Stimulated activated CD4-positive, alpha-beta T cell treated with anti-CD3 and anti-CD28 coated beads, TNF-alpha, amount 100 ng/mL, for 24 hours (primary cell): ENCODE results near the gene UCHL1.
"Not testable (repeated sequence)": the region's sequence is repeated elsewhere in the genome, so short reads cannot be mapped to it uniquely, and the experiment has no call there.

Experiments
- DNase-seq, 3 experiments: peaks; one replicate each; pipeline ENCODE4 v3.0.0-alpha.2; 2020; ENCODE audit warnings: low read depth in 3 of 3

Gene UCHL1

DNA sequence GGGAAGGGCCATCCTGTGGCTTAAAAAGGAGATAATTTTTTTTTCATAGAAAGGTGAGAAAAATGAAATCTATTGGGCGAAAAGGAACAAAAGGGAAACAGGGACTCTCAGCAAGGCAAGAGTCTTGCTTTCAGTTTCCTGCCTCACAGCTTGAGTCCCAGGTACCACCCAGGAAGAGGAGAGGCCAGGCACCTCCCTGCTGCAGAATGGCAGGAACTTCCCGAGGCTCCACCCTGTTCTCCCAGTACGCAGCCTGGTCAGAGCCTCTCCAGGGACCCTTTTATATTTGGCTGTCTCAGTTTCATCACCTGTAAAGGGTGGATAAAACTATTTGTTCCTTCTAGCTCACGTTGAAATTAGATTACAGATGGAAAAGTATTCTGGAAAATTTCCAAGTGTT lies 33.8 kb downstream of the UCHL1 start:
- DNase-seq: no peak

GRCh38 chr4:41294445-41295062 lies 37.8 kb downstream of the UCHL1 start:
- no peak for DNase-seq

- no peak for DNase-seq
These were observed 40.3 kb downstream of the UCHL1 start for GRCh38 chr4:41296995-41297394.

- DNase-seq: no peak
These were observed 41.1 kb downstream of the UCHL1 start for GRCh38 chr4:41297832-41298231.

GRCh38 chr4:41299486-41299885 lies 42.8 kb downstream of the UCHL1 start:
- no peak for DNase-seq

GRCh38 chr4:41301137-41301536 lies 44.4 kb downstream of the UCHL1 start:
- DNase-seq: no peak

GRCh38 chr4:41303372-41304118 lies 46.8 kb downstream of the UCHL1 start:
- DNase-seq: no peak

- no peak for DNase-seq
These were observed 47.5 kb downstream of the UCHL1 start for GRCh38 chr4:41304221-41304620.

- no peak for DNase-seq
These were observed 48.7 kb downstream of the UCHL1 start for GRCh38 chr4:41305476-41305875.

- no peak for DNase-seq
These were observed 50.9 kb downstream of the UCHL1 start for GRCh38 chr4:41307638-41308037.

DNA sequence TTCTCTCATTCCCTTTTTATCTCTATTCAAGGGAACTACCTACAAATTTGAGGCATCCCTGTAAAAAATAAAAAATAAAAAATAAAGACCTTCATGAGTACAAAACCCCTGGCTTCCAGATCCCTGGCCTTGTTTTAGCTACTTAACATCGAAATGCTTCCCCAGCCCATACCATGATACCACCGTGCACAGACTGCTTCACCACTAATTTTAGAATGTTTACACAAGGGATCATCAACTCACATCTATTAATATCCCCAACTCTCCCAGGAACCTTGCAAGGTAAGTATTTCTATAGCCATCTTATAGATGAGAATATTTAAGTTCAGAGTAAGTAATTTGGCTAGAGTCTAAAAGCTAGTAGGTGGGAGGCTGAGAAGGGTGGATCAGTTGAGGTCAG lies 51.7 kb downstream of the UCHL1 start:
- DNase-seq: no peak

- DNase-seq: not testable (repeated sequence)
These were observed 58.7 kb downstream of the UCHL1 start for GRCh38 chr4:41315426-41315825.

- DNase-seq: no peak
These were observed 59.1 kb downstream of the UCHL1 start for GRCh38 chr4:41315862-41316261.
